Measurements from ENCODE around the gene NFIX. TPM values are rescaled to one million over a fixed set of nuclear protein-coding genes. Genes with fewer than 3 reads are reported as not detected.
A peak's percentile ranks its signal among the peaks of the same experiment; 100 is the strongest.

The NFIX gene
- total and polyA plus RNA-seq, 9 of the 15 experiments (the other 6 are each of a cell fraction or from before 2014, with no cell fraction given): 0.28 to 26.8 (median 5.4) TPM

DNA sequence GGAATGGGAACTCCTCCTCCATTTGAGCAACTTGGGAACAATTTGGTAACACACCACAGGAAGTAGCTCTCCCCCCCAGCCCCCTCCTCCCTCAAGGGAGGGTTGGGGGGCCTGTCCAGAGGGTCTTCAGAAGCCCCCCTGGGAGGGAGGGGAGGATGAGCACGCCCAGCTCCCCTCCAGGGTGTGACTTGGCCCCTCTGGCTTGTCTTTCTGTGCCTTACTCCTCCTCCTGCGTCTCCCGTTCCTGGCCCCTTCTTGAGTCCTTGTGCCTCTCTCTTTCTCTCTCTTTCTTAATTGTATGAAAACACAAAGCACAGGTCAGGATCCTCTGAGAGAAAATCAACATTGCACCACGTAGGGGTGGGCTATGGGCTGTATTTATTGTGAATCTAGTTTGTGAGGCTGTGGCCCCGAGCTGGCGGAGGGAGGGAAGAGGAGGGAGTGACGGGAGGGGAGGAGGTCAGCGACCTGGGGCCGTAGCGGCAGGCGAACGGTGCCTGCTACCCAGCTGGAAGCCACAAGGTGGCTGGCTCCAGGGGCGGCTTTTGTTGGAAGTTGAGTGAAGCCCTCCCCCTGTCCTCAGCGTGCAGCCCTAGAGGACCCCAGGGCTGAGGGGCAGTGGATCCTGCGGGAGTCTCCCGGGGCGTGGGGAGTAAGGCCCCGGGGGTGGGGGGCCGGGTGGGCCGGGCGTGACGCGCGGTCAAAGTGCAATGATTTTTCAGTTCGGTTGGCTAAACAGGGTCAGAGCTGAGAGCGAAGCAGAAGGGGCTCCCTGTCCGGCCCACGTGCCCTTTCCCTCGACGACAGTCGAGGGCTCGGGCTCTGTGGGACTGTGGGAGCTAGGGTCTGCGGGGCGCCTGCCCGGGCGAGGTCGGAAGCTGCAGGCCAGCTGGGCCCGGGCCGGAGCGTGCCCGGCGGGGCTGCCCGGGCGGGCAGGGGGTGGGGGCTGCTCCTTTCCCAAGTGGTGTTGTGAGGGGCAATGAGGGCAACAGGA, 101.0 kb downstream of the NFIX start (continued):
- TF ChIP-seq, protein P1, sequence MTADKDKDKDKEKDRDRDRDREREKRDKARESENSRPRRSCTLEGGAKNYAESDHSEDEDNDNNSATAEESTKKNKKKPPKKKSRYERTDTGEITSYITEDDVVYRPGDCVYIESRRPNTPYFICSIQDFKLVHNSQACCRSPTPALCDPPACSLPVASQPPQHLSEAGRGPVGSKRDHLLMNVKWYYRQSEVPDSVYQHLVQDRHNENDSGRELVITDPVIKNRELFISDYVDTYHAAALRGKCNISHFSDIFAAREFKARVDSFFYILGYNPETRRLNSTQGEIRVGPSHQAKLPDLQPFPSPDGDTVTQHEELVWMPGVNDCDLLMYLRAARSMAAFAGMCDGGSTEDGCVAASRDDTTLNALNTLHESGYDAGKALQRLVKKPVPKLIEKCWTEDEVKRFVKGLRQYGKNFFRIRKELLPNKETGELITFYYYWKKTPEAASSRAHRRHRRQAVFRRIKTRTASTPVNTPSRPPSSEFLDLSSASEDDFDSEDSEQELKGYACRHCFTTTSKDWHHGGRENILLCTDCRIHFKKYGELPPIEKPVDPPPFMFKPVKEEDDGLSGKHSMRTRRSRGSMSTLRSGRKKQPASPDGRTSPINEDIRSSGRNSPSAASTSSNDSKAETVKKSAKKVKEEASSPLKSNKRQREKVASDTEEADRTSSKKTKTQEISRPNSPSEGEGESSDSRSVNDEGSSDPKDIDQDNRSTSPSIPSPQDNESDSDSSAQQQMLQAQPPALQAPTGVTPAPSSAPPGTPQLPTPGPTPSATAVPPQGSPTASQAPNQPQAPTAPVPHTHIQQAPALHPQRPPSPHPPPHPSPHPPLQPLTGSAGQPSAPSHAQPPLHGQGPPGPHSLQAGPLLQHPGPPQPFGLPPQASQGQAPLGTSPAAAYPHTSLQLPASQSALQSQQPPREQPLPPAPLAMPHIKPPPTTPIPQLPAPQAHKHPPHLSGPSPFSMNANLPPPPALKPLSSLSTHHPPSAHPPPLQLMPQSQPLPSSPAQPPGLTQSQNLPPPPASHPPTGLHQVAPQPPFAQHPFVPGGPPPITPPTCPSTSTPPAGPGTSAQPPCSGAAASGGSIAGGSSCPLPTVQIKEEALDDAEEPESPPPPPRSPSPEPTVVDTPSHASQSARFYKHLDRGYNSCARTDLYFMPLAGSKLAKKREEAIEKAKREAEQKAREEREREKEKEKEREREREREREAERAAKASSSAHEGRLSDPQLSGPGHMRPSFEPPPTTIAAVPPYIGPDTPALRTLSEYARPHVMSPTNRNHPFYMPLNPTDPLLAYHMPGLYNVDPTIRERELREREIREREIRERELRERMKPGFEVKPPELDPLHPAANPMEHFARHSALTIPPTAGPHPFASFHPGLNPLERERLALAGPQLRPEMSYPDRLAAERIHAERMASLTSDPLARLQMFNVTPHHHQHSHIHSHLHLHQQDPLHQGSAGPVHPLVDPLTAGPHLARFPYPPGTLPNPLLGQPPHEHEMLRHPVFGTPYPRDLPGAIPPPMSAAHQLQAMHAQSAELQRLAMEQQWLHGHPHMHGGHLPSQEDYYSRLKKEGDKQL (CRISPR knock-in tag; IDR thresholded peaks at IDR 0.05; ENCODE audit: borderline replicate concordance): no peak
- TF ChIP-seq NCOA2 (IDR thresholded peaks at IDR 0.05; ENCODE audit: partially characterized antibody in 2 of 2) (no peak), RUNX1 (IDR thresholded peaks at IDR 0.05; ENCODE audit: low read depth) (no peak), TARDBP (IDR thresholded peaks at IDR 0.05) (no peak), ELF4 (CRISPR knock-in tag; IDR thresholded peaks at IDR 0.05) (0 out of 2 replicates have a peak, but pooled peaks have one; percentile 48), TAF1 (IDR thresholded peaks at IDR 0.05; ENCODE audit: control insufficient read depth, extremely low read depth, insufficient read depth, low read length, severe bottlenecking) (no peak), MYC (IDR thresholded peaks at IDR 0.05; ENCODE audit: low read depth, low read length) (peak; percentile 9; the same call in 1 of the 2 replicates), MYC (CRISPR knock-in tag; IDR thresholded peaks at IDR 0.05; ENCODE audit: borderline replicate concordance, low read depth) (peak; percentile 34; the same call in 1 of the 2 replicates), POLR2G (IDR thresholded peaks at IDR 0.05; ENCODE audit: low read depth, low read length) (peak; percentile 89), BRD9 (IDR thresholded peaks at IDR 0.05; ENCODE audit: low read depth, partially characterized antibody) (no peak), TCFL5 (CRISPR knock-in tag; conservative IDR thresholded peaks at IDR 0.05) (no peak), SMARCE1 (IDR thresholded peaks at IDR 0.05) (0 out of 2 replicates have a peak, but pooled peaks have one; percentile 16), ZNF184 (CRISPR knock-in tag; IDR thresholded peaks at IDR 0.05) (no peak), MEF2A (IDR thresholded peaks at IDR 0.05; ENCODE audit: control insufficient read depth, low read depth, low read length) (no peak), MEF2D (tag; conservative IDR thresholded peaks at IDR 0.05; ENCODE audit: low read depth) (no peak), ZC3H8 (IDR thresholded peaks at IDR 0.05) (no peak), FOS (IDR thresholded peaks at IDR 0.05; ENCODE audit: extremely low read depth, insufficient read length) (no peak), BACH1 (tag; IDR thresholded peaks at IDR 0.05) (no peak), NR2C1 (IDR thresholded peaks at IDR 0.05) (peak; percentile 39; the same call in 1 of the 2 replicates), NR2C1 (tag; IDR thresholded peaks at IDR 0.05) (0 out of 2 replicates have a peak, but pooled peaks have one; percentile 46), MTA1 (IDR thresholded peaks at IDR 0.05; ENCODE audit: borderline replicate concordance) (no peak)
